Ectodermal cell (in vitro differentiated cells): Measurements from ENCODE around the gene LCTL.

ENCODE experiments used
- H3K27ac ChIP-seq: 2 replicates; pipeline ENCODE4 v1.7.0; 2013; ENCODE audit warnings: mild to moderate bottlenecking, low read depth, low read length; ENCODE audit not compliant: insufficient read depth, poor library complexity, severe bottlenecking
- H3K27me3 ChIP-seq: 2 replicates; pipeline ENCODE4 v1.7.0; 2013; ENCODE audit warnings: mild to moderate bottlenecking, low read length; ENCODE audit not compliant: insufficient read depth, control insufficient read depth, poor library complexity, severe bottlenecking
- H3K36me3 ChIP-seq: one replicate; pipeline ENCODE4 v1.7.0; 2013; ENCODE audit warnings: low read length; ENCODE audit not compliant: control insufficient read depth, insufficient read depth
- H3K4me1 ChIP-seq: one replicate; pipeline ENCODE4 v1.7.0; 2013; ENCODE audit warnings: low read length; ENCODE audit not compliant: control insufficient read depth, insufficient read depth
- H3K4me3 ChIP-seq: 2 replicates; pipeline ENCODE4 v1.7.0; 2013; ENCODE audit warnings: low read depth, low read length, control low read depth; ENCODE audit not compliant: insufficient read depth
- H3K9me3 ChIP-seq: 2 replicates; pipeline ENCODE4 v1.7.0; 2013; ENCODE audit warnings: mild to moderate bottlenecking, low read length, moderate library complexity; ENCODE audit not compliant: control insufficient read depth
- WGBS, 2 experiments: methylation state at CpG; one replicate each; pipeline ENCODE4 v1.1.7; 2013; ENCODE audit warnings: missing lambda C conversion rate in 2 of 2; 5-methylcytosine and 5-hydroxymethylcytosine counted together

Gene LCTL

DNA sequence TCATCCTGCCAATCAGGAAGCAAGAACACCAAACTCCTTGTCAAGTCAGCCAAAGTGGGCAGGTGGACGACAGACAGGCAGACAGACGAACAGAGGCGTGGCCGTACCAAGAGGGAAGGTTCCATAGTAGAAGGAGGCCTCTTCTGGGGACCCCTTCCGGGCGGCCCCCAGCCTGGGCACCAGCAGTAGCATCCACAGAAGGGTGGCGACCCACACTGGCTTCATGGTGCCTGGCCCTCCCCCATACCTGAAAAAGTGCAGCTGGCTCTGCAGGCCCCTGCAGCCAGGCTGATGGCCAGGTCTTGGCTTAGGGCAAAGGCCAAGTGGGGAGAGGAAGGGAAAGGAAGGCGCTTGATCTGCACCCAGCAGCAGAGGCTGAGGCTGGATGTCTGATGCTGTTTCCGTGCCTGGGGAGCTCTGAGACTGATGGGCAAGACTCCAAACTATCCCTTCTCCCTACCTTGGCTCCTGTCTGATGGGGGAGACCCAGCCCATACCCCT, 607 bp downstream of the LCTL start:
- WGBS, 2 experiments, result 72 to 73% methylated on average over 9 of the region's 9 CpGs
- H3K9me3 ChIP-seq, result no peaks in the 10 kb centered on the region
- H3K27me3 ChIP-seq, result no peaks in the 10 kb centered on the region
- H3K27ac ChIP-seq, result peak overlapping the region; percentile 11
- H3K4me3 ChIP-seq, result peak overlapping the region; percentile 23
- no peaks in the 10 kb centered on the region for H3K36me3 ChIP-seq
- H3K4me1 ChIP-seq, result peaks cover 15% of the 10 kb centered on the region

DNA sequence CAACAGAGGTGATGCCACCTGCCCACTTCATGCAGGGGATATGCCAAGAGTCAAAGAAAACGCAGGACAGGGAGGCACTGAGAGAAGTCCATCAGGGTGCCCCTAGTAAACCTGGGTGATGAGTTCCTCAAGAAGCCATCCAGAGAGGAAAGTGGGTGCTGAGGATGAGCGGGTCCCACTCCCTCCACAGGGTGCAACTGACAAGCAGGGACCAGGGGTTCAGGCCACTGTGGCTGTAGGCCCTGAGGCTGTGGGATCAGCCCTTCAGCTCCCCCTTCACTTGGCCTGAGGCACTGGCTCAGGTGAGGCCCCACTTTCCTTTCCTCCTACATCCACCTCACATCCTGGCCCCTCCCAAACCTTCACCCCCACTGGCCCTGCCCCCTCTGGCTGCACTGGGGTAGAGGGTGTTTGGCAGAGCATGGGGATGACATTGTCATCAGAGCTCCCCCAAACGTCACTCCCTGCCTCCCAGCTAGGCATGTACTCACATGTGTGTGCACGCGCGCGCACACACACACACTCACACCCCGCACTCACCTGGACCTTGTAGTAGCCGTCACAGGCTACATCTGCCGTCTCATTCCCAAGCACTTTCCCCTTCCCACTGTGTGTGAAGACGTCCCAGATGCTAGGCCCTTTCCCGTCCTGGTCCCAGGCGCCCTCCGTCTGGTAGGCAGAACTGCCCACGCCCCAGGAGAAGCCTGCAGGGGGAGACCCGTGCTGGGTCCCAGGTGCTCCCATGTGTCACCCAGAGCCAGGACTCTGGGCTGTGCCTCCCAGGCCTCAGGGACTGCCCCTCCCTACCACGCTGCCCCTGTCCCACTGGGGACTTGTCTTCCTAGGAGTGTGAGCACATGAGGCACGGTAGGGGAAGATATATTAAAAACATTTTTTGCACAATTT, 1.4 kb downstream of the LCTL start:
- H3K4me1 ChIP-seq, result peaks cover 15% of the 10 kb centered on the region
- H3K36me3 ChIP-seq, result no peaks in the 10 kb centered on the region
- 85 to 86% methylated on average over 17 of the region's 18 CpGs for WGBS, 2 experiments
- H3K27ac ChIP-seq, result no peak overlapping the region
- H3K4me3 ChIP-seq, result no peak overlapping the region
- no peaks in the 10 kb centered on the region for H3K27me3 ChIP-seq
- no peaks in the 10 kb centered on the region for H3K9me3 ChIP-seq

DNA sequence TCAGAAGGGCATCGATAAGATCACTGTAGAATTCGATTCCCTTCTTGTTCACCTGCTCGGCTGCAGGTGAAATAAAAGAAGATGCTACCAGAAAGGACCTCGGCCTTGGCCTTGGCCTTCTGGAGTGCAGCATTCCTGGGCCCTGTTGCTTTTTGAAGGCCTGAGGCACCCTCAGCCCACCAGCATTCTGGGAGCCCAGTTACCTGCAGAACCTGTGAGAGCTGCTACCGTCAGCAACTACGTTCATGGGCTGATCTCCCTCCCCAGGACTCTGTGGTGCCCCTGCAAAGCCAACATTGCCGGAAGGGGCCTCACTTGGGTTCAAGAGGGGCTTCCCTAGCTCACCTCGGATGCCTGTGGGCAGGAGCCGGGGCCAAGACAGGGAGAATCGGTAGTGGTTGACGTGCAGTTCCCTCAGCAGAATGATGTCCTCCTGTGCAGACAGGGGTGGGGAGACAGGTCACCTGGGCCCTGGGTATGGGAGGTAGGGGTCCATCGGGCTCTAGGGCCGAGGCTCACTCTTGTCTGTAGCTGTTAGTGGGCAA, 2.2 kb downstream of the LCTL start:
- Histone ChIP-seq H3K9me3 (no peaks in the 10 kb centered on the region), H3K4me3 (no peak overlapping the region), H3K27ac (no peak overlapping the region), H3K4me1 (peaks cover 15% of the 10 kb centered on the region), H3K36me3 (no peaks in the 10 kb centered on the region), H3K27me3 (no peaks in the 10 kb centered on the region)
- WGBS, 2 experiments, result 95% methylated on average over 13 of the region's 13 CpGs

DNA sequence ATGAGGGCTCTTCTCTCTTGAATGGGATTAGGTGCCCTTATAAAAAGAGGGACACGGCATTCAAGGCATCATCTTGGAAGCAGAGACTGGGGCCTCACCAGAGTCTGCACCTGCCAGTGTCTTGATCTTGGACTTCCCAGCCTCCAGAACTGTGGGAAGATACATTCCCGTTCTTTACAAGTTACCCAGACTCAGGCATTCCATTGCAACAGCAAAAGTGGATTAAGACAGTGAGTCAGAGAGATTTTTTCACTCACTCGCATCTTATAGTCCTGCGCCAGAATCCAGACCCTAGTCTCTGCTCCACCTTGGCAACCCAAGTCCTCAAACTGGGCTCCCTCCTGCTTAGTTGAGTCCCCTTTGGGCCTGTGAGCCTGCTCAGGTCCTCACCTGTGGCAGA, 2.7 kb downstream of the LCTL start:
- H3K9me3 ChIP-seq, result no peaks in the 10 kb centered on the region
- H3K4me1 ChIP-seq, result peaks cover 15% of the 10 kb centered on the region
- H3K27me3 ChIP-seq, result no peaks in the 10 kb centered on the region
- H3K27ac ChIP-seq, result no peak overlapping the region
- no peak overlapping the region for H3K4me3 ChIP-seq
- 91 to 95% methylated on average over 4 of the region's 4 CpGs for WGBS, 2 experiments
- no peaks in the 10 kb centered on the region for H3K36me3 ChIP-seq

DNA sequence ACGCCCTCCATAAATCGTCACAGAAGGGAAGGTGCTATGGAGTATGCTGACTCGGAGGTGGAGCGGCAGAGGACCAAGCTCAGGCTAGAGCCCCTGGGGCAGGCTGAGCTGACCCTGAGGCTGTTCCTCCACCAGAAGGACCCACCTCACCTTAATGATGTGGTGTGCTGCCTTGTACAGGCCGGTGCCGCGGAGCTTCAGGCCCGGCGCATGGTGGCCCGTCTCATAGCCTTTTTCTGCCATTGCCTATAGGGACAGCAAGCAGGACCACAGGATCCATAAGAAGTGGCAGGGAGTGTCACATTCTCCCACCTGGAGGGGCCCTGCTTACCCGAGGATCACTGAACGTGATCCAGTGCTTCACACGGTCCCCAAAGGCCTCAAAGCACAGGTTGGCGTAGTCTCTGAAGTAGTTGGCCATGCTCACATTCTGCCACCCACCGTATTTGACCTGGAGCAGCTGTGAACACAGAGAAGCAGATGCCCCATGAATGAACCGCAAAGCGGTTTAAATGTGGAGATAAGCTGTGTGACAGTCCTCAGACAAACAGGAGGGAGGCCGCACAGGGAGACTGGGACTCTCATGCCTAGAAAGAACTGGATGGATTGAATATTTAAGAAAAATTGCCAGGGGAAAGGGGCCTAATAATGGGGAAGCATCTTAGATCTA, 4.8 kb downstream of the LCTL start:
- no peaks in the 10 kb centered on the region for H3K27me3 ChIP-seq
- no peak overlapping the region for H3K4me3 ChIP-seq
- H3K9me3 ChIP-seq, result no peaks in the 10 kb centered on the region
- WGBS, 2 experiments, result 95 to 96% methylated on average over 18 of the region's 18 CpGs
- peaks cover 10% of the 10 kb centered on the region for H3K4me1 ChIP-seq
- no peaks in the 10 kb centered on the region for H3K36me3 ChIP-seq
- no peak overlapping the region for H3K27ac ChIP-seq

DNA sequence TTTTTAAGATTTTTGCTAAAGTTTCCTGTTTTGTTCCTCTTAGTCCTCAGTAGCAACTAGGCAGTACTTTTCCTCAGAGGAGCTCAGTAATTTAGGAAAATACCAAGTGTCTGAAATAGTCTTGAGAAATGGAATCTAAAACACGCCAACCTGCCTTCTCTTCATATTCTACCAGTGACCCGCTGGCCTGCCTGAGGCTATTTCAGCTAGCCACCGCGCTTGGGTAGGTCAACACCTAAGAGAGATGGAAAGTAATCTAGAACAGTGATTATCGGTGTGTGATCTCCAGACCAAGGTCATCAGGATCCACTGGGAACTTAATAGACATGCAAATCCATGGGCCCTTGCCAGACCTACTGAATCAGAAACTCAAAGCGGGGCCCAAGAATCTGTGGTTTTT, 7.5 kb downstream of the LCTL start:
- 86 to 89% methylated on average over 6 of the region's 6 CpGs for WGBS, 2 experiments

DNA sequence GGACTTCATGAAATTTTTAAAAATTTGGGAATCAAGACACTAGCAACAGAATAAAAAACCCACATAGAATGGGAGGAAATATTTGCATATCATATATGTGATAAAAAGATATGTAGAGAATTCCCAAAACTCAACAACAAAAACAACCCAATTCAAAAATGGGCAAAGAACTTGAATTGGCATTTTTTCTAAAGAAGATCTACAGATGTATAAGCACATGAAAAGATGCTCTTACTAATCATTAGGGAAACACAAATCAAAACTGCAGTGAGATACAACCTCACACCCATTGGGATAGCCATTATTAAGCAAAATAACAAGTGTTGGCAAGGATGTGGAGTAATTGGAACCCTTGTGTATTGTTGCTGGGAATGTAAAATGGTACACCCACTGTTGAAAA, 10.1 kb downstream of the LCTL start:
- Histone ChIP-seq H3K36me3 (no peaks in the 10 kb centered on the region), H3K27ac (no peak overlapping the region), H3K27me3 (no peaks in the 10 kb centered on the region), H3K4me3 (no peak overlapping the region), H3K4me1 (no peaks in the 10 kb centered on the region), H3K9me3 (no peaks in the 10 kb centered on the region)

More for the DNA sequence above, 7.5 kb downstream of the LCTL start:
- no peak overlapping the region for H3K27ac ChIP-seq
- H3K27me3 ChIP-seq, result no peaks in the 10 kb centered on the region
- no peak overlapping the region for H3K4me3 ChIP-seq
- H3K4me1 ChIP-seq, result no peaks in the 10 kb centered on the region
- H3K36me3 ChIP-seq, result no peaks in the 10 kb centered on the region
- no peaks in the 10 kb centered on the region for H3K9me3 ChIP-seq

DNA sequence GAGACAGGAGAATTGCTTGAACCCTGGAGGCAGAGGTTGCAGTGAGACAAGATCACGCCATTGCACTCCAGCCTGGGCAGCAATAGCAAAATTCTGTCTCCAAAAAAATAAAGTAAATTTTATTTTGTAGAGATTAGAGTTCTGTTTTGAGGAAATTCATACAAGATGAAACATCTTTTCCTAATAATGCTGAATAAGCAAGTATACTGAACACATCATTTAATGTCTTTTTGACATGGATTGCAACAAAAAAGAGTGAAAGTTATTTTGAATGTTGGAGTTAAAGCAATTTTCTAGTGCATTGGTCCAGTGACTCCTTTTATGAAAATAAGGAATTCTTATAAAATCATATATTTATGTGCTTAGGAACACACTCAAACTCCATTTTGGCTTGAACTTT, 20.5 kb downstream of the LCTL start:
- H3K4me3 ChIP-seq, result no peak overlapping the region
- no peaks in the 10 kb centered on the region for H3K27me3 ChIP-seq
- H3K9me3 ChIP-seq, result no peaks in the 10 kb centered on the region
- H3K4me1 ChIP-seq, result no peaks in the 10 kb centered on the region
- peaks cover 14% of the 10 kb centered on the region for H3K36me3 ChIP-seq
- 89 to 95% methylated on average over 1 of the region's 1 CpG for WGBS, 2 experiments
- no peak overlapping the region for H3K27ac ChIP-seq

DNA sequence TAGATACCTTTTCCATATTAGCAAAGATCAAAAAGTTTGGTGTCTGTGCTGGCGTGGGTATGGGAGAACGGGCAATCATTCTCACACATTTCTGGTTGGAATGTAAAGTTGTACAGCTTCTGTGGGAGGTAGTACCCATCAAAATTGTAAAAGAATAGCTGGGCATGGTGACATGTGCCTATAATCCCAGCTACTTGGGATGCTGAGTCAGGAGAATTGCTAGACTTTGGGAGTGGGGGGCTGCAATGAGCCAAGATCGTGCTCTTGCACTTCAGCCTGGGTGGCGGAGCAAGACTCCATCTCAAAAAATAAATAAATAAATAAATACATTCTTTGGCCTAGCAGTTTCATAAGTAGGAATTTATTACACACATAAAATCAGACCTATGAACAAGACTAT, 22.9 kb downstream of the LCTL start:
- Histone ChIP-seq H3K4me1 (no peaks in the 10 kb centered on the region), H3K36me3 (peaks cover 18% of the 10 kb centered on the region), H3K27me3 (no peaks in the 10 kb centered on the region), H3K27ac (no peak overlapping the region), H3K9me3 (no peaks in the 10 kb centered on the region), H3K4me3 (no peak overlapping the region)
- 93 to 98% methylated on average over 3 of the region's 4 CpGs for WGBS, 2 experiments

DNA sequence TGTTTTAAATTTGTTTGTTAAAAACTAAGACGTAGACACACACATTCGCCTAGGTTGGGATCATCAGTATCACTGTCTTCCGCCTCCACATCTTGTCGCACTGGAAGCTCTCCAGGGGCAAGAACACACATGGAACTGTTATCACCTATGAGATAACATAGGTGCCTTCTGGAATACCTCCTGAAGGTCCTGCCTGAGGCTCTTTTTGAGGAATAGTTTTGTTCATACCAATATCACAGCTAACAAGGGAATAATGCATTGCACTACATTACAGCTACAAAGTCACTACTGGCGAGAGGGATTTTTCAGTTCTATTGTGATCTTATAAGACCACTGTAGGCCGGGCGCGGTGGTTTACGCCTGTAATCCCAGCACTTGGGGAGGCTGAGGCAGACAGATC, 30.7 kb downstream of the LCTL start:
- no peaks in the 10 kb centered on the region for H3K27me3 ChIP-seq
- H3K36me3 ChIP-seq, result peaks cover 12% of the 10 kb centered on the region
- H3K4me3 ChIP-seq, result no peak overlapping the region
- 89 to 91% methylated on average over 9 of the region's 9 CpGs for WGBS, 2 experiments
- no peak overlapping the region for H3K27ac ChIP-seq
- H3K4me1 ChIP-seq, result no peaks in the 10 kb centered on the region
- H3K9me3 ChIP-seq, result no peaks in the 10 kb centered on the region
